Glomerular endothelial cell (primary cell): ENCODE data around the gene PHF11. TPM values are rescaled to one million over a fixed set of nuclear protein-coding genes. Genes with fewer than 3 reads are reported as not detected.
"Not testable (repeated sequence)": the region's sequence is repeated elsewhere in the genome, so short reads cannot be mapped to it uniquely, and the experiment has no call there.

Experiments used
- DNase-seq: peaks from one replicate; pipeline ENCODE4 v3.0.0-alpha.2; 2011; ENCODE audit warnings: low read depth, low spot score; ENCODE audit errors: extremely low read depth
- total RNA-seq: library from RNA; depleted of rRNA; stranded (reverse); fragments of >200 nt; gene quantifications from 2 replicates; pipeline ENCODE4 v1.2.3, GENCODE V29; 2015

The PHF11 gene
- total RNA-seq: 31.3 and 44.7 TPM in 2 replicates

DNA sequence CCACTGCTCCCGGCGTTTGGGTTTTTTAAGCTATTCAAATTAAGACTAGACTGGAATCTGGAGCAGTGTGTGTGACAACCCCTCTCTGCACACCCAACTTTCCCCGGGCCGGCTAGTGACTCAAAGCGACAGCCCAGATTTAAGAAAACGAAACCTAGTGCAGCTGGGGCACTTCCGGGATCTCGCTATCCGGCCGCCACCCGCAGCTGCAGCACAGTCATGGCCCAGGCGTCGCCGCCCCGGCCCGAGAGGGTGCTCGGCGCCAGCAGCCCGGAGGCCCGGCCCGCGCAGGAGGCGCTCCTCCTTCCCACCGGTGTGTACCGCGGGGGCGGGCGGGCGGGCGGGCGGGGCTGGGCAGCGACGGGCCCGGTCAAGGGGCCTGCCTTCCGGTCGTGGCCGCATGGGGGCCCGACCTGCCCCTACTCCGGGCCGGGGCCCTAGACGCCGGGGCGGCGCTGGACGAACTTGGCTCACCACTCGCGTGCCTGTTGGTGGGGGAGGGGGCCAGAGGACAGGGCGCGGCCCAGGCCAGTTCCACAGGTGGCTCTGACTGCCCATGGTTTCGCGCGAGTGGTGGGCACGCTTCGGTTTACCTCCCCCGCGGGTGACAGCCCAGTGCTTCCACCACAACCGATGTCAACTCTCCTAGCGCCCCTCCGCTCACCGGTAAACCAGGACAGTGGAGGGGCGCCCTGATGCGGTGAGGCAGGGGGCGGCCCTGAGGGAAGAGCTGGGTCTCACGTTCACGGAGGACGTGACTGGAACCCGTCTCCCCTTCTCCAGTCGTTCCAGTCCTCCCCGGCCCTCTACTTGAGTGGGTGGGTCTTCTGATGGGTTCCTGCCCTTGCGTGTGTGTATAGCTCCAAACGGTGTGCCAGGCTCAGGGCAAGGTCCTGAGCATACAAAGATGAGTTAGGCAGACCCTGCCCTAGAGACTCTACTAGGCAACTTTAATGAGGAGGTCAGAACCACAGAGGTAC lies at the start of gene PHF11:
Gene PHF11 (plus strand): TSS at position 171 of the 980 bp plus-strand sequence. CDS start 49 bp downstream, at position 220.
- DNase-seq: no peak

- no peak for DNase-seq
Observed at GRCh38 chr13:49446473-49446872, 49.3 kb upstream of the PHF11 start.

GRCh38 chr13:49448753-49449152 lies 47.0 kb upstream of the PHF11 start:
- DNase-seq: no peak

DNA sequence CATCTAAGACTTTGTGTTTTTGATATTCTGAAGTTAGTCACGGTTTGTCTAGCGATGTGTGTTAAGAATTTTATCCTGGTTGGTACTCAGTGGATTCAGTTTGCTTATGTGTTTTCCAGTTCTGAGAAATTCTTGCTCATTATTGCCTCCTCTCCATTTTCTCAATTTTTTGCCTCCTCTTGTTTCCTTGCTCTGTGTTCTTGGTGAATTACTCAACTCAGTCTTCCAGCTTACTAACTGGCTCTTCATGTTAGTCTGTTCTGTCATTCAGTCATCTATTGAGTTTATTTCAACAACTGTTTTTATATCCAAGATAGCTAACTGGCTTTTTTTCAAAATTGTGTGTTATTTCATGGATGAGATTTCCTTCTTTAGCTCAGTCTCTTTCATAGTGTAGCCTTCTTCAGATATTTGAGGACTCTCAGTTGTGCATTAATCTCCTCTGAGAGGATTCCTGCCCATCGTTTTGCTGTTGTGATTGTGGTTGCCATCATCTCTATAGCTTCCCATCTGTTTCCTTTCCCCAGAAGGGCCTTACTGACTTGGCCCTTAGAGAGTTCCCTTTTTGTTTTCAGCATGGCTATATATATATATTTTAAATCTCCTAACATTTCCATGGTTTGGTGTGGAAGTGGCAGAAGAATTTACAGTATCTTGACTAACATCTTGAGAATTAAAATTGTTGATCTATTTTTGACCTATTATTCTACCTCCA lies 45.5 kb upstream of the PHF11 start:
- DNase-seq: no peak

DNA sequence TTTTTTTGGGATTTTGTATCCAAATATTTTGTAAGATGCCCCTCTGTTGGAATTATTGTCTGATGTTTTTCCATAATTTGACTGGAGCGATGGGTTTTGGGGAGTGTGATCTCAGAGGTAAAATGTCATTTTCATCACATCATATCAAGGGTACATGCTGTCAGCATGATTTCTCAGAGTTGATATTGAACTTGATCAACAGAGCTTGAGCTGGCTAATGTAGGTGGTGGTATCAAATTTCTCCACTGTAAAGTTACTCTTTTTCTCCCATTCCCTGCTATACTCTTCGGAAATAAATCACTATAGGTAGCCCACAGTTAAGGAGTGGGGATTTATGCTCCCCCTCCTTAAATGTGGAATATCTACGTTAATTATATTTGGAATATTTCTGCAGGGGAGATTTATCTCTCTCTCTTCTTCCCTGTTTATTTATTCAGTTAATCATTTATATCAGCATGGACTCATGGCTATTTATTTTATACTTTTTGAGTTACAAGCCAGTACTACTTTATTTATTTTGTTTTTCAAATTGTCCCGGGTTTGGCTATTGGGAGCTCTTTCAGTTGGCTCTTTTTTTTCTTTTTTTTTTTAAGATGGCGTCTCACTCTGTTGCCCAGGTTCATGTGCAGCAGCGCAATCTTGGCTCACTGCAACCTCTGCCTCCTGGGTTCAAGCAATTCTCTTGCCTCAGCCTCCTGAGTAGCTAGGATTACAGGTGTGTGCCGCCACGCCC lies 42.9 kb upstream of the PHF11 start:
- no peak for DNase-seq

- DNase-seq: no peak
Observed at GRCh38 chr13:49453465-49453864, 42.3 kb upstream of the PHF11 start.

- no peak for DNase-seq
Observed at GRCh38 chr13:49454388-49455006, 41.3 kb upstream of the PHF11 start.

GRCh38 chr13:49455007-49455398 lies 40.8 kb upstream of the PHF11 start:
- no peak for DNase-seq

- DNase-seq: no peak
Observed at GRCh38 chr13:49456156-49456555, 39.6 kb upstream of the PHF11 start.

- no peak for DNase-seq
Observed at GRCh38 chr13:49457221-49457620, 38.5 kb upstream of the PHF11 start.

DNA sequence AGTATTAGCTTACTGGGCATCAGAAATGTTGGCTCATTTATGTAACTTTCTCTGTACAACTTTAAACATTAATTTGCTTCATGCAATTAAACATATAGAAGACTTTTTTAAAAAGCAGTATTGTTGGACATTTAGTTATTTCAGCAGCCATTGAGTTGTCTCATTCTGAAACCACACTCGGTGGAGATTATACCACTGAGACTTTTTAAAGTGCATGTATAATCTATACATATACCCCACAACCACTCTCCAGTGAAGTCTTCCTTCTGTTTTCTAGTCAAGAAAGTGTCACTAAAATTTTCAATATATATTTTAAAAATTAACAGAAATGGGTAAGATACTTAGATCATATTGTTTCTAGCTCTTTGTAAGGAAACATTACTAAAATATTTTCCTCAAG lies 36.2 kb upstream of the PHF11 start:
- no peak for DNase-seq

- DNase-seq: no peak
Observed at GRCh38 chr13:49464085-49464484, 31.7 kb upstream of the PHF11 start.

- DNase-seq: no peak
Observed at GRCh38 chr13:49464621-49465325, 31.0 kb upstream of the PHF11 start.

- no peak for DNase-seq
Observed at GRCh38 chr13:49466292-49466838, 29.4 kb upstream of the PHF11 start.

- no peak for DNase-seq
Observed at GRCh38 chr13:49472186-49472585, 23.6 kb upstream of the PHF11 start.

DNA sequence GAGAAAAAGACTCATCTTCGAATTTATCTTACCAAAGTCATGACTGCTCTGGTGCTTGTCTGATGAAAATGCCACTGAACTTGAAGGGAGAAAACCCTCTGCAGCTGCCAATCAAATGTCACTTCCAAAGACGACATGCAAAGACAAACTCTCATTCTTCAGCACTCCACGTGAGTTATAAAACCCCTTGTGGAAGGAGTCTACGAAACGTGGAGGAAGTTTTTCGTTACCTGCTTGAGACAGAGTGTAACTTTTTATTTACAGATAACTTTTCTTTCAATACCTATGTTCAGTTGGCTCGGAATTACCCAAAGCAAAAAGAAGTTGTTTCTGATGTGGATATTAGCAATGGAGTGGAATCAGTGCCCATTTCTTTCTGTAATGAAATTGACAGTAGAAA lies 19.2 kb upstream of the PHF11 start:
- DNase-seq: no peak

DNA sequence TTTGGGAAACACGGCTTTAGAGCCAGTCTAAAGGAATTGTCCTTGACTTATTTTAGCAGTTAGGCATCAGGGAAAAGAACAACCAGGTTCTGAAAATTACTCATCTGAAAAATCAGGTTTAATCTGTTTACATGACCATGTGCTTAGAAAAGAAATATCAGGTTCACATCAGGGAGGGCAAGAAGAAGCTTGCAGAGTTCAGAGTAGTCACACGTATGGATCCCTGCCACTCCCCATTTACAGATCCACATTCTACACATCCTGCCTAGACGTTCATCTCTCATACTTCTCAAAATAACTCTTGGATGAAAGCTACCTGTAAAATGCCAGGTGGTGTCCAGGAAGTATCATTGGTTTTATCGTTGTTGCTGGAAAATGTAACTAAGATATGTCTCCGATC lies 14.0 kb upstream of the PHF11 start:
- DNase-seq: no peak

DNA sequence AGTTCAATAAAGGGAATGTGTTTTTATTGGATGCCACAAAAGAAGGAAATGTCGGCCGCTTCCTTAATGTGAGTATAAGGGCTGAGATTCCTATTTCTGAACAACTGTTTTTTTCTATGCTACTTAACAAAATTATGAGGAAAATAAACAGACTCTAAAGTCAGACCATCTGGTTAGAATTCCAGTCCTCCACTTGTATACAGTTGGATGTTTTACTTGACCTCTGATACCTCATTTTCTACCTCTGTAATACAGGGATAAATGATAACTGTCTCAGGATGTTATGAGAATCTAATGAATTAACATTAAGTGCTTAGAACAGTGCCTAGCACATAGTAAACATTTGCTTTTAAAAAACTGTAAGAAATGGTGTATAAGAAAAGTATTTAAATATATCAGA lies 7.2 kb upstream of the PHF11 start:
- DNase-seq: no peak

DNA sequence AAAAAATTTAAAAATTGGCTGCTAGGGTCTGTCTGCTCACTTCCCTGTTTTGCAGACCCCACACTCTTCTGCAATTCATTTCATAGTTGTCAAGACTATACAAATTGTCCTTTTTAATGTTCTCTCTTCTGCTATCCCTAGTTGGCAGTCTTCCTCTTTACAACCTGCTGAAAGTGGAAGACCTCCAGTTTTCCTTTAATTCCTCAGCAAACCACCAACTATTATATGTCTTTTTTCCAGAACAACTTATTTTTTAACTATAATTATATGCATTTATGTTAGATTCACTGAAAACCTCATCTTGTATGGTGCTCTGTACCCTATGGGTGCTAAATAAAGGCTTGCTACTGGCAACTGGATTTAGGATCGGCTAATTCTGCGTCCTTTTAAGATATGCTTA lies 1.1 kb upstream of the PHF11 start:
- DNase-seq: no peak

DNA sequence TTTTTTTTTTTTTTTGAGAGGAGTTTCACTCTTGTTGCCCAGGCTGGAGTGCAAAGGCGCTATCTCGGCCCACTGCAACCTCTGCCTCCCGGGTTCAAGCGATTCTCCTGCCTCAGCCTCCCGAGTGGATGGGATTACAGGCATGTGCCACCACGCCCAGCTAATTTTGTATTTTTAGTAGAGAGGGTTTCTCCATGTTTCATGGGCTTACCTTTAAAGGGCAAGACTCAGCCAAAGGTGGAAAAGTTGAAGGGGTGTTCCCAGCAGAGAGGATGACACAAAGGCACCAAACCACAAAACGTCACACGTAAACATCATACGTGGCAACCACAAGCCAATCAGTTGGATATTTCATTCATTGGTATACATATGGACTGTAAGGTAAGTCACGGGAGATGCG lies 1.1 kb downstream of the PHF11 start:
- DNase-seq: not testable (repeated sequence)
